NT2/D1 (cell line): ENCODE data around the gene HS2ST1.

Source experiments
- SUZ12 ChIP-seq: IDR thresholded peaks from 2 replicates; pipeline ENCODE4 v1.6.1; 2011; ENCODE audit not compliant: insufficient read length, insufficient read depth; ENCODE audit errors: extremely low read depth
- YY1 ChIP-seq: IDR thresholded peaks from 2 replicates; pipeline ENCODE4 v1.6.1; 2011; ENCODE audit not compliant: insufficient read length, insufficient read depth
- ZNF274 ChIP-seq: IDR thresholded peaks from 2 replicates; pipeline ENCODE4 v1.6.1; 2011; ENCODE audit warnings: mild to moderate bottlenecking, low read depth, low read length

- no peak for TF ChIP-seq ZNF274
- no peak for TF ChIP-seq YY1
- TF ChIP-seq SUZ12 = no peak
Measured at GRCh38 chr1:87140831-87141540, 226.6 kb downstream of the HS2ST1 start.
